Measurements from ENCODE around the gene PPEF1.

- TF ChIP-seq CTCF (IDR thresholded peaks at IDR 0.05), result no peak
- no peak for TF ChIP-seq POLR2AphosphoS5 (IDR thresholded peaks at IDR 0.05)
- no peak for TF ChIP-seq POLR2A (IDR thresholded peaks at IDR 0.05)
- no peak for TF ChIP-seq EP300 (IDR thresholded peaks at IDR 0.05)
Measured at GRCh38 chrX:18855919-18856644, 148.6 kb downstream of the PPEF1 start.
